Caco-2 (cell line): Measurements from ENCODE around the gene IL6. TPM values are rescaled to one million over a fixed set of nuclear protein-coding genes. Genes with fewer than 3 reads are reported as not detected.

Experiments used
- BruUV-seq: library from RNA; stranded (reverse); fragments of 400-500 nt; replicated peaks from 2 replicates; lab custom pipeline; 2021; lab: Mats Ljungman, UMichigan
- CTCF ChIA-PET: fragments of 300-600 bp; sonication (Branson Sonifier 250); formaldehyde crosslinking; loops from one replicate; lab custom pipeline; 2022; ENCODE audit warnings: antibody characterized with exemption; lab: Charles Lee
- POLR2A ChIA-PET: fragments of 300-600 bp; sonication (Branson Sonifier 250); formaldehyde crosslinking; loops from one replicate; lab custom pipeline; 2022; ENCODE audit warnings: antibody characterized with exemption; lab: Charles Lee
- DNase-seq, 2 experiments: peaks; one replicate each; pipeline versions ENCODE4 v3.0.0 to v3.0.0-alpha.2; 2020 to 2022
- H3K27me3 ChIP-seq: replicated peaks from 2 replicates; pipeline ENCODE4 v1.6.0; 2011; ENCODE audit warnings: low read length; ENCODE audit not compliant: control insufficient read depth, insufficient read depth
- H3K36me3 ChIP-seq: 2 replicates; pipeline ENCODE4 v1.5.1; 2011; ENCODE audit warnings: low read length; ENCODE audit not compliant: control insufficient read depth, insufficient read depth
- H3K4me1 ChIP-seq: fragments of 250-450 bp; sonication (Bioruptor Pico); 2 replicates; pipeline ENCODE4 v1.5.1; 2020; ENCODE audit warnings: mild to moderate bottlenecking
- H3K4me3 ChIP-seq: 2 replicates; pipeline ENCODE4 v1.5.1; 2011; ENCODE audit warnings: low read depth, mild to moderate bottlenecking, control low read depth, low read length
- H3K9me3 ChIP-seq: fragments of 250-450 bp; sonication (Bioruptor Pico); 2 replicates; pipeline ENCODE4 v1.5.1; 2020; ENCODE audit warnings: mild to moderate bottlenecking, moderate library complexity
- H3K27ac Mint-ChIP-seq: one replicate; pipeline ENCODE4 v1.8.0; 2022; ENCODE audit warnings: mixed read lengths; ENCODE audit not compliant: unreplicated experiment
- H3K27me3 Mint-ChIP-seq: one replicate; pipeline ENCODE4 v1.8.0; 2022; ENCODE audit warnings: mixed read lengths; ENCODE audit not compliant: insufficient read depth, unreplicated experiment
- H3K36me3 Mint-ChIP-seq: one replicate; pipeline ENCODE4 v1.8.0; 2022; ENCODE audit warnings: mild to moderate bottlenecking, mixed read lengths; ENCODE audit not compliant: insufficient read depth, unreplicated experiment
- H3K4me1 Mint-ChIP-seq: one replicate; pipeline ENCODE4 v1.8.0; 2022; ENCODE audit warnings: low read depth, mixed read lengths; ENCODE audit not compliant: unreplicated experiment
- H3K4me3 Mint-ChIP-seq: one replicate; pipeline ENCODE4 v1.8.0; 2022; ENCODE audit warnings: mild to moderate bottlenecking, moderate library complexity, mixed read lengths; ENCODE audit not compliant: unreplicated experiment
- H3K9me3 Mint-ChIP-seq: one replicate; pipeline ENCODE4 v1.8.0; 2022; ENCODE audit warnings: mixed read lengths; ENCODE audit not compliant: unreplicated experiment
- intact Hi-C: fragments of 100-400 bp; cut with micrococcal nuclease; formaldehyde crosslinking; loops from one replicate; pipeline ENCODE4 v1.10.0; 2022; ENCODE audit not compliant: unreplicated experiment
- total RNA-seq: library from RNA; stranded (reverse); gene quantifications from 2 replicates; pipeline ENCODE4 v1.2.3, GENCODE V29; 2022
- TF ChIP-seq, protein P1 (sequence below), 2 experiments: fragments of 200-600 bp in 1 of 2; IDR thresholded peaks; 1 replicate in 1 of 2; 2 replicates in 1 of 2; pipeline versions ENCODE4 v1.5.1 to v1.8.0; 2011 to 2022; ENCODE audit warnings: antibody characterized with exemption in 1 of 2, control low read depth in 1 of 2, inconsistent platforms in 1 of 2, low read depth in 1 of 2, low read length in 1 of 2, mild to moderate bottlenecking in 1 of 2, moderate library complexity in 1 of 2; ENCODE audit not compliant: insufficient read depth in 1 of 2, severe bottlenecking in 1 of 2, unreplicated experiment in 1 of 2

Gene IL6
- total RNA-seq, 1 experiment from 2014 or later = not detected

GRCh38 chr7:22709857-22710256 is 17.1 kb upstream of the IL6 start:
- POLR2A ChIA-PET = no interaction called here
- no peaks in the 10 kb centered on the region for H3K36me3 Mint-ChIP-seq

DNA sequence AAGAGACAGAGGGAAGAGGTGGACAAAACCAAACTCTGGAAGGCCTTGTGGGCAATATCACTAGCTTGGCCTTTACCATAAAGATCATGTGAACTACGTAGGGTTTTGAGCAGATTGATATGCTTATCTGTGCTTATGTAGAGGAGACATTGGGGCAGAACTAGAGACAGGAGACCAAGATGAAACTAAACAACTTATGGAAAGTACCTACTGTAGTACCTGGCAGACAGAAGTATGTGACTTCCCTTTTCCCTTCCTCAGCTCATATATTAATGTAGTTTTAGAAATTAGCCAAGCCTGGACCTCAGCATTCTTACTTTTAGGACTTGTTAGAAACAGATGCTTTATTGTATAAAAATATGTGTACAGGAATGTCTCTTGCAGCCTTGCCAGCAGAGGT is 14.0 kb upstream of the IL6 start:
- Histone ChIP-seq H3K4me3 (no peak overlapping the region), H3K27me3 (no peaks in the 10 kb centered on the region), H3K36me3 (no peaks in the 10 kb centered on the region), H3K9me3 (no peaks in the 10 kb centered on the region), H3K4me1 (no peaks in the 10 kb centered on the region)
- Mint-ChIP-seq H3K27ac (no peak overlapping the region), H3K9me3 (no peaks in the 10 kb centered on the region), H3K36me3 (no peaks in the 10 kb centered on the region), H3K4me3 (no peak overlapping the region), H3K27me3 (no peaks in the 10 kb centered on the region), H3K4me1 (no peaks in the 10 kb centered on the region)
- intact Hi-C loops = no loop called here
- POLR2A ChIA-PET = no interaction called here
- TF ChIP-seq, protein P1, sequence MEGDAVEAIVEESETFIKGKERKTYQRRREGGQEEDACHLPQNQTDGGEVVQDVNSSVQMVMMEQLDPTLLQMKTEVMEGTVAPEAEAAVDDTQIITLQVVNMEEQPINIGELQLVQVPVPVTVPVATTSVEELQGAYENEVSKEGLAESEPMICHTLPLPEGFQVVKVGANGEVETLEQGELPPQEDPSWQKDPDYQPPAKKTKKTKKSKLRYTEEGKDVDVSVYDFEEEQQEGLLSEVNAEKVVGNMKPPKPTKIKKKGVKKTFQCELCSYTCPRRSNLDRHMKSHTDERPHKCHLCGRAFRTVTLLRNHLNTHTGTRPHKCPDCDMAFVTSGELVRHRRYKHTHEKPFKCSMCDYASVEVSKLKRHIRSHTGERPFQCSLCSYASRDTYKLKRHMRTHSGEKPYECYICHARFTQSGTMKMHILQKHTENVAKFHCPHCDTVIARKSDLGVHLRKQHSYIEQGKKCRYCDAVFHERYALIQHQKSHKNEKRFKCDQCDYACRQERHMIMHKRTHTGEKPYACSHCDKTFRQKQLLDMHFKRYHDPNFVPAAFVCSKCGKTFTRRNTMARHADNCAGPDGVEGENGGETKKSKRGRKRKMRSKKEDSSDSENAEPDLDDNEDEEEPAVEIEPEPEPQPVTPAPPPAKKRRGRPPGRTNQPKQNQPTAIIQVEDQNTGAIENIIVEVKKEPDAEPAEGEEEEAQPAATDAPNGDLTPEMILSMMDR (IDR thresholded peaks at IDR 0.05; ENCODE audit: insufficient read depth in 1 of 2, low read depth in 1 of 2, low read length in 1 of 2, severe bottlenecking in 1 of 2, unreplicated experiment in 1 of 2) = no peak
- no TSS peak for BruUV-seq
- CTCF ChIA-PET = no interaction called here
- DNase-seq = no peak

More at GRCh38 chr7:22709857-22710256, 17.1 kb upstream of the IL6 start:
- no peak for DNase-seq
- no peaks in the 10 kb centered on the region for H3K4me1 Mint-ChIP-seq
- TF ChIP-seq, protein P1 (IDR thresholded peaks at IDR 0.05; ENCODE audit: insufficient read depth in 1 of 2, low read depth in 1 of 2, low read length in 1 of 2, severe bottlenecking in 1 of 2, unreplicated experiment in 1 of 2) = no peak
- H3K4me3 ChIP-seq = no peak overlapping the region
- no peaks in the 10 kb centered on the region for H3K27me3 Mint-ChIP-seq
- no peaks in the 10 kb centered on the region for H3K9me3 Mint-ChIP-seq
- no peak overlapping the region for H3K27ac Mint-ChIP-seq
- H3K4me1 ChIP-seq = no peaks in the 10 kb centered on the region
- CTCF ChIA-PET = no interaction called here
- no peaks in the 10 kb centered on the region for H3K36me3 ChIP-seq
- no peaks in the 10 kb centered on the region for H3K27me3 ChIP-seq
- H3K4me3 Mint-ChIP-seq = no peak overlapping the region
- H3K9me3 ChIP-seq = no peaks in the 10 kb centered on the region
- BruUV-seq = no TSS peak
- intact Hi-C loops = no loop called here

GRCh38 chr7:22713463-22713862 is 13.5 kb upstream of the IL6 start:
- ChIA-PET CTCF (no interaction called here), POLR2A (no interaction called here)
- Histone ChIP-seq H3K27me3 (no peaks in the 10 kb centered on the region), H3K4me3 (no peak overlapping the region), H3K4me1 (no peaks in the 10 kb centered on the region), H3K9me3 (no peaks in the 10 kb centered on the region), H3K36me3 (no peaks in the 10 kb centered on the region)
- TF ChIP-seq, protein P1 (IDR thresholded peaks at IDR 0.05; ENCODE audit: insufficient read depth in 1 of 2, low read depth in 1 of 2, low read length in 1 of 2, severe bottlenecking in 1 of 2, unreplicated experiment in 1 of 2) = no peak
- Mint-ChIP-seq H3K4me1 (no peaks in the 10 kb centered on the region), H3K27me3 (no peaks in the 10 kb centered on the region), H3K36me3 (no peaks in the 10 kb centered on the region), H3K27ac (no peak overlapping the region), H3K9me3 (no peaks in the 10 kb centered on the region), H3K4me3 (no peak overlapping the region)
- intact Hi-C loops = no loop called here
- no TSS peak for BruUV-seq
- DNase-seq = no peak
